ENCODE results near the gene LGALS3BP.

LGALS3BP gene

GRCh38 chr17:78998311-78999055 is 18.8 kb upstream of the LGALS3BP start:
- no peak for DNase-seq

DNA sequence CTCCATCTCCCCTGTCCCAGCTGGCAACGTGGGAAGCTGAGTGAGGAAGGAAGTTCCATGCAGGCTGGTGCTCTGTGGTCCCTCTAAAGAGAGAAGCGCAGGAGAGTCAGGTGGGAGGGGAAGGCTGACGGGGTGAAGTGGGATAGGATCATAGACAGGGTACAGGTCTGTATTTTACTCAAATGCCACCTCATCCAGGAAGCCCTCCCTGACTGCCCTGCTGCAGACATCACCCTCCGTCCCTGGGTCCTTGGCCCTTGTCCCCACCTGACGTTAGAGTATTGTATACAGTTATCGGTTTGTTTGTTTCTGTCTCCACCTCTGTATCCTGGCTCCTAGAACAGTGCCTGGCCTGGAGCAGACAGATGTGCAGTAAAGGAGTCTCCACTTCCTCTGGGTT is 18.2 kb upstream of the LGALS3BP start:
- DNase-seq, result no peak

GRCh38 chr17:78997231-78997741 is 17.6 kb upstream of the LGALS3BP start:
- no peak for DNase-seq

DNA sequence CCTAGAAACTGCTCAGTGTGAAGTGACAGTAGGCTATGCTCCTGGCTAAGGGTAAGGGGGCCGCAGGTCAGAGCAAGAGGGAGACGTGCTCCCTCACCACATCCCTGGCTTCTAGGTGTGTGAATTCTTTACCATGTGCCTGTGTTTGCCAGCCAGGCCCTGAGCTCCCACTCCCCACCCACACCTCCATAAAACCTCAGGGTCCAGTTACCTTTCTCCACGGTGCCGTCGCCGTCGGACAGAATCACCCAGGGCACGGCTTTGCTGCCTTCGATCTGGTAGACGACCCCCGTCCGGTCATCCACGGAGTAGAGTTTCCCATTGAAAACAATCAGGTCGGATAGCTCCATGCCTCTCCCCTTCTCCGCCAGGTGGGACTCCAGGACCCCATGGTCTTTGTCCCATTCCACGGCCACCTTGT is 17.1 kb upstream of the LGALS3BP start:
- DNase-seq, result no peak

- DNase-seq, result no peak
Observed at GRCh38 chr17:78995761-78996451, 16.2 kb upstream of the LGALS3BP start.

DNA sequence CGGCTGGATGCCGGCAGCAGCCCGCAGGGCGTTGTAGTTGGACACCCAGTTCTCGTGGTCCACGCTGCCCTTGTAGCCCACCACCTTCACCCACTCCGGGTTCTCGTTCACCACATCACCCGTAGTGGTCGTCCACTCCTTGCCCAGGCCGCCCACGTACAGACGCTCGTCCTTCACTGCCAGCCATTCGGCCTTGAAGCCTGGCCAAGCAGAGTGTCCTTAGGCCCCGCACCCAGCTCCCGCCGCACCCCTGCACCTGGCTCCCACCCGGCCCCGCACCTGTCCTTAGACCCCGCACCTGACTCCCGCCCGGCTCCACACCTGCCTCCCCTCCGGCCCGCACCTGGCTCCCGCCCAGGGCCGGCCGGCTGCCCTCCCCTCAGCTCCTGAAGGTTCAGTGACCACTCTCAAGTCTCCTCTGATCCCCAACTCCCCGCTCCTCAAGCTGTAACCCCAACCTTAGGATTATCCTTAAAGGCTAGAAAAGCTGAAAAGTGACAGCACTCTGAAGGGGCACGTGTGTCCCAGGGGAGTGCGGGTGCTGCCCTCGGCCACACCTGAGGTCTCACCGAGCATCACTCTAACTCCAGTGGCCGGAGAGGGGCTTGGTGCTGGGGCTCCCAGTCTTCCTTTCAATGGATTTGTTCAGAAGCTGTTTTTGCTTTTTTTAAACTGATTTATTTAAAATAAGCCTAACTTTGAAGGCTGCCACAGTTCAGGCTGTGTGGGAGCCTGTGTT is 15.5 kb upstream of the LGALS3BP start:
- DNase-seq, result no peak

DNA sequence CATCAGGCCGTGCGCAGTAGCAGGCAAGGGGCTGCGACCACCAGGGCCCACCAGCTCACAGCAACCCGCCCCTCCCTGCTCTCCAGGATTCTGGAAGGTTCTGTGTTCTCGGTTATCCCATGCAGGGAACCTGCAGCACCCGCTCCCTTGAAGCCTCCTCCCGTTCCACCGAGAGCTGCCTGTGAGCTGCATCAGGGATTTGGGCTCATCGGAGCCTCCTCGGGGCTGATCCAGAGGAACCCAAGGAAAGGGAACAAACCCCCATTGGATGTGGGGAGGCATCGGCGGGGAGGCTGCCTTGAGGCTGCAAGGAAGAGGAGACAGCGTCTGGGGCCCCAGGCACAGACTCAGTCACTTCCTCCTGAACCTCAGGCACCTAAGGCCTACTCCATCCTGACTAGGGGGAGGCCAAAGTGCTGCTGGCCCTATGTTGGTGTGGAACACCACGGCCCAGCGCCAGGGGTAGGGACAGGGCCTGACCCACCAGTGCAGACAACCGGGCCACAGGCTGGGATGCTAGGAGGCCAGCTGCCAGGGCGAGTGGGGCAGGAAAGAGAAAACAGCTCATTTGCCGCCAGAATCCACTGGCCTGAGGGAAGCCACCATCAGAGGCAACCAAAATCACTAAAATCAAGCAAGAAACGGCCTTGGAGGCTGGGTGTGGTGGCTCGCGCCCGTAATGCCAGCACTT is 14.4 kb upstream of the LGALS3BP start:
- no peak for DNase-seq

DNA sequence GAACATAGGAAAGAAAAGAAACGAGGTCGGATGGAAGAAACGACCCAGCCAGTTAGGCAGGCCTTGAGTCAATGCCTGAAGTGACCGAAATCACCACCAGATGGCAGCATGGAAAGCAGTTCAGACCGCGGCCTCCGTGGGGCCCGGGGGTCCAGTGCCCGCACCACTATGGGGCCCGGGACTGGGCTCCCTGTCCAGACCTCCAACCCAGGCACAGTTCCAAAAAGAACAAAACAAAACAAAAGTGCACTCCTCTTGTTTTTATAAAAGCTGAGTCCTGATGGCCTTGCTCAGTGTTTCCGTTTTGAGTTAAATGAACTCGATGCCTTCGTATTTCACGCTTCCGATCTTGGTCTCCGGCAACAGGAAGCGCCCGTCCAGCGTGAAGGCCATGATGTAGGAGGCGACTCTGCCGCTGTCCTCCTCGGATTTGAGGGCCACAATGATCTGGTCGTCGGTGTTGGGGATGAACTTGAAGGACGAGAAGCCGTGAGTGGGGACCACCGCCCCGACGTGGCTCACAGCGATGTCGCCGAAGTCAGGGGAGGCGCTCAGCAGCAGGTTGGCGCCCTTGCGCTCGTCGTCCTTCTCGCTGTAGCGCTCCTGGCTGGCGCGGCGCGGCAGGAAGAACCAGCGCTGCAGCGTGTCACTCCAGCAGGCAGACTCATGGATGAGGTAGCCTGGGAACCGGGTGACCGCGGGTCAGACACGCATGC is 13.7 kb upstream of the LGALS3BP start:
- no peak for DNase-seq

- DNase-seq, result no peak
Observed at GRCh38 chr17:78992542-78993212, 13.0 kb upstream of the LGALS3BP start.

- DNase-seq, result no peak
Observed at GRCh38 chr17:78991906-78992532, 12.3 kb upstream of the LGALS3BP start.

DNA sequence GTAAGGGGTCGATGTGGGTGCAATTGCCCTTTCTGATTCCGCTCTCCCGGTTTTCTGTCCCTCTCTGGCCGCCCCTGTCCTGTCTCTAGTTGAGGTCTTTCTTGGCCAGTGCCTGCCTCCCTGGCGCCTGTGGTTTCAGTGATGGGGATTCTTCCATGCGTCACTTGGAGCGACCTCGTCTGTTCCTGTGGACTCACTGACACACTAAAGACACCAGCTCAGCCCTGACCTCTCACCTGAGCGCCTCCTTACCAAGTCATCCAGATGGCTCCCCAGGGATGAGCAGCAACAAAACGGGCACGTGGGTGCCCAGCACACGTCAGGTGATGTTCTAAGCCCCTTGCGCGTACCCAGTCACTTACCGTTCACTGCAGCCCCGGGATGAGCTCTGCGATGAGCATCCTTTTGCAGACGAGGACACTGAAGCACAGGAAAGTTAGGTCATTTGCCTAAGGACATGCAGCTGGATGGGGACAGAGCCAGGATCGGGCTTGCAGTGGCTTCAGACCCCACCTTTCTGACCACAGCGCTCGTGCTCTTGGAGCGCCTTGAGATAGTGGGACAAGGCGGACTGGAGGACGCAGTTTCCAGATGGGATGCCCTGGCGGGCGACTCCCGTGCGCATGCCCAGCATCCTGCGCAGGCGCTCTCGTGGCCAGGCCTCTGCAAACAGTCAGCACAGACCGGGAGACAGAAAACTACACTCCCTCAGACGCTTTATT is 11.5 kb upstream of the LGALS3BP start:
- no peak for DNase-seq

DNA sequence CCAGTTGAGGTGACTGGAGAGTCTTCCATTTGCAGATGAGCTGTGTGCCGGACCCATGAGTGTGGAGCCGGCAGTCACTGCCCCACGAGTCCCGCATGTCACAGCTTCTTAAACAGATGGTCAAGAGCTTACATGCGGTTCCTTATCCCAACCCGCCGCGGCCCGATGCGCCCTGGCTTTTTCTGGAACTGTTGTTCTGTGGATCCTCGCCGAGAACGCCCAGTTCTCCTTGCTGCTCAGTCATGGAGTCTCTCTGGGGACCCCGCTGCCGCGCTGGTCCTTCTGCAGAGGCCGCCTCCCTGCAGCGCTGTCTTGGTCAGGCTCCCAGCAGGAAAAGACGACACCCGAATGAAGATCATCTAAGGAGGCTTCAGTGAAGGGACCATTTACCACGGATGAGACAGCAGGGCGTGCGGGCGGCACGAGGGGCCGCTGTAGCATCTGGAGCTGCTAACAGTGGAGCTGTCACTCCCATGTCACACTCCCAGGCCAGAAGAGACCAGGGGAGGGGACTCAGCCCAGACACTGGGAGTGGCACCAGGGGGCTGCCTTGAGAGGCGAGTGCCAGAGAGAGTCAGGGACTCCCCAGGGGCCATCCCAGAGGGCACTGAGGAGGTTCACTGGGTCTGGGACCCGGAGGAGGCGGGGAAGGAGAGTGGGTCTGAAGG is 10.8 kb upstream of the LGALS3BP start:
- DNase-seq, result no peak

DNA sequence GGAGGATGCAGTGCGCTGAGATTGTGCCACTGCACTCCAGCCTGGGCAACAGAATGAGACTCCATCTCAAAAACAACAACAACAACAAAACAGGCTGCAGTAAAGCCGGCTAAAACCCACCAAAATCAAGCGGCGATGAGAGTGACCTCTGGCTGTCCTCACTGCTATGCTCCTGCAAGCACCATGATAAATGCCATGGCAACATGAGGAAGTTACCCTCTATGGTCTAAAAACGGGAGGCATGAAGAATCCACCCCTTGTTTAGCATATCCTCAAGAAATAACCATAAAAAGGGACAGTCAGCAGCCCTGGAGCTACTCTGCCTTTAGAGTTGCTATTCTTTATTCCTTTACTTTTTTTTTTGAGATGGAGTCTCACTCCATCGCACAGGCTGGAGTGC is 8.4 kb upstream of the LGALS3BP start:
- no peak for DNase-seq

- DNase-seq, result no peak
Observed at GRCh38 chr17:78986649-78987328, 7.1 kb upstream of the LGALS3BP start.

GRCh38 chr17:78986048-78986648 is 6.4 kb upstream of the LGALS3BP start:
- no peak for DNase-seq

- DNase-seq, result no peak
Observed at GRCh38 chr17:78985395-78985794, 5.7 kb upstream of the LGALS3BP start.

DNA sequence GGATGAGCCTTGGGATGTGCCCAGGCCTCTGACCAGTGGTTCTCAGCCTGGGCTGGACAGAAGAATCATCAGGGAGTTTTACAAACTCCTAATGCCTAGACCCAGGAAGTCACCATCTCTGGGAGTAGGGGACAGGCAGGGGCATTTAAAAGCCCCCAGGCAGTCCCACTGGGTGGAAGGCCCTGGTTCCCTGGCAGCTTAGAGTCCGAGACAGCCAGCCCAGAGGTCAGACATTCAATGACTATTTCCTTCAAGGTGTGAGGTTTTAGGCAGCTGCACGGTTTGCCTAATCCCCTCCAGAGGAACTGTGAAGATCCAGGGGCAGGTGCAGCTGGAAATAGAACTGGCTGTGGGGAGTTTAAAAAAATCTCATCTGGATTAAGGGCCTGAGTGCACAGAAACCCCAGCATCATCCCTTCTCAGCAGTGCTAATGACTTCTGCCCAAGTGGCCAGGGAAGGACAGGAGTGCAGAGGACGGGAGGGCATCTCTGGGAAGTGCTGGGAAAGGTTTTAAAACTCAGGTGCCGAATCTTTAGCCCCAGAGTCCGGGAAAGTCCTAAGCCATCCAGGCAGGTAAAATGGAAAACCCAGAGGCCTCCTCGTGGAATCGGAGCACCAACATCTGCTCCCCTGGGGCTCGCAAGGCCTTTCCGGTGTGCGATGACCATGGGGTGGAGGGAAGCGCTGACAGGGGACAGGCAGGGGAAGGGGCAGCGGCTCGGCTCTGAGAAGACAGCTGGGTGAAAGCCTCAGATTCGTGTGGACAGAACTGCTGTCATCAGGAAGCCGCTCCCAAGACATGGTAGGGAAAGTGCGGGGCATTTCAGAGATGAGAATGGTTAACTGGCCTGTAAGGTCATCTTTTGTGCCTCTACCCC is 1.5 kb upstream of the LGALS3BP start:
- DNase-seq, result no peak

GRCh38 chr17:78980624-78980972 is 875 bp upstream of the LGALS3BP start:
- no peak for DNase-seq

All from NCI-H1436 (cell line).